ENCODE results near the gene LAMC2. TPM values are rescaled to one million over a fixed set of nuclear protein-coding genes. Genes with fewer than 3 reads are reported as not detected.
"Not testable (repeated sequence)": the region's sequence is repeated elsewhere in the genome, so short reads cannot be mapped to it uniquely, and the experiment has no call there.

LAMC2 gene
- polyA plus RNA-seq, 1 donor (not counting 4 experiments of a cell fraction or from before 2014, with no cell fraction given): 1,627 TPM

DNA sequence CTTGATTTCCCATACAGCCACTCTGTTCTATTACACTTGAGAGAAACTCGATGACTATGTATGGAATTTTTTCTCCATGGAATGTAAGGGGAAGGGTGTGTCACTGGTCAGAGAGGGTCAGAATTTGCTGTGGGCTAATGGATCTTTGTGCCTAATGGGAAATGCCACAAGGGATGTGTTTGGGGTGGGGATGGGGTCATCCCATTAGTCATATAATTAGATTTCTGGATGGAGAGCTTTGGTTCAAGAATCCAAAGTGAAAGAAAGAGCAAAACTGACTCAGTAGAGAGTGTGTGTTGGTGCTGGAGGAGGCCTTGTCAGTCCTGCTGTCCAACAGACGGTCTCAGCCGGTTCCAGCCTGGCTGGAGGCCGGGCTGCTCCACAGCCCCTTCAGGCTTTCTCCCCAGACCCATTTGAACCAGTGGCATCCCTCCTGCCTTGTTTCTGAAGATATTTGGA, 86.4 kb downstream of the LAMC2 start:
- Histone ChIP-seq H3K27me3 (ENCODE audit: control insufficient read depth, extremely low read depth, insufficient read depth, low read length) (no peaks in the 10 kb centered on the region), H3K79me2 (ENCODE audit: control insufficient read depth, insufficient read depth, low read length) (no peaks in the 10 kb centered on the region), H3K36me3 (ENCODE audit: control insufficient read depth in 2 of 2, extremely low read depth in 1 of 2, insufficient read depth in 2 of 2, low read length in 2 of 2) (no peaks in the 10 kb centered on the region), H3K4me3 (ENCODE audit: control insufficient read depth in 2 of 3, extremely low read depth in 1 of 3, insufficient read depth in 2 of 3, low read depth in 1 of 3, low read length in 3 of 3) (no peak overlapping the region), H3K9ac (ENCODE audit: control insufficient read depth, extremely low read depth, insufficient read depth, low read length) (no peak overlapping the region), H3K4me1 (ENCODE audit: control insufficient read depth, extremely low read depth, insufficient read depth, low read length) (peaks cover 39% of the 10 kb centered on the region), H3K27ac (ENCODE audit: control insufficient read depth, insufficient read depth, low read length) (no peak overlapping the region), H3K4me2 (ENCODE audit: control insufficient read depth, extremely low read depth, insufficient read depth, low read depth, low read length) (no peak overlapping the region), H3K9me1 (ENCODE audit: control insufficient read depth, extremely low read depth, insufficient read depth, low read length) (no peaks in the 10 kb centered on the region), H4K20me1 (ENCODE audit: control insufficient read depth, extremely low read depth, insufficient read depth, low read length) (no peaks in the 10 kb centered on the region), H2AFZ (ENCODE audit: control insufficient read depth, low read length) (no peak overlapping the region), H3K9me3 (ENCODE audit: control insufficient read depth, low read depth, low read length) (no peaks in the 10 kb centered on the region)
- TF ChIP-seq, protein P1, sequence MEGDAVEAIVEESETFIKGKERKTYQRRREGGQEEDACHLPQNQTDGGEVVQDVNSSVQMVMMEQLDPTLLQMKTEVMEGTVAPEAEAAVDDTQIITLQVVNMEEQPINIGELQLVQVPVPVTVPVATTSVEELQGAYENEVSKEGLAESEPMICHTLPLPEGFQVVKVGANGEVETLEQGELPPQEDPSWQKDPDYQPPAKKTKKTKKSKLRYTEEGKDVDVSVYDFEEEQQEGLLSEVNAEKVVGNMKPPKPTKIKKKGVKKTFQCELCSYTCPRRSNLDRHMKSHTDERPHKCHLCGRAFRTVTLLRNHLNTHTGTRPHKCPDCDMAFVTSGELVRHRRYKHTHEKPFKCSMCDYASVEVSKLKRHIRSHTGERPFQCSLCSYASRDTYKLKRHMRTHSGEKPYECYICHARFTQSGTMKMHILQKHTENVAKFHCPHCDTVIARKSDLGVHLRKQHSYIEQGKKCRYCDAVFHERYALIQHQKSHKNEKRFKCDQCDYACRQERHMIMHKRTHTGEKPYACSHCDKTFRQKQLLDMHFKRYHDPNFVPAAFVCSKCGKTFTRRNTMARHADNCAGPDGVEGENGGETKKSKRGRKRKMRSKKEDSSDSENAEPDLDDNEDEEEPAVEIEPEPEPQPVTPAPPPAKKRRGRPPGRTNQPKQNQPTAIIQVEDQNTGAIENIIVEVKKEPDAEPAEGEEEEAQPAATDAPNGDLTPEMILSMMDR (optimal IDR thresholded peaks at IDR 0.05 in 1 of 3, IDR thresholded peaks at IDR 0.05 in 1 of 3, conservative IDR thresholded peaks at IDR 0.05 in 1 of 3; ENCODE audit: extremely low read depth in 1 of 3, insufficient read depth in 2 of 3, low read length in 3 of 3): no peak
- TF ChIP-seq EZH2 (IDR thresholded peaks at IDR 0.05; ENCODE audit: low read length): no peak
- no peak for FAIRE-seq
- DNase-seq (ENCODE audit: low read depth, low spot score): no peak
- dilution Hi-C loops (cut with MboI; ENCODE audit: extremely low pct_ligation_motif_present, low sequenced_read_pairs): no loop called here

DNA sequence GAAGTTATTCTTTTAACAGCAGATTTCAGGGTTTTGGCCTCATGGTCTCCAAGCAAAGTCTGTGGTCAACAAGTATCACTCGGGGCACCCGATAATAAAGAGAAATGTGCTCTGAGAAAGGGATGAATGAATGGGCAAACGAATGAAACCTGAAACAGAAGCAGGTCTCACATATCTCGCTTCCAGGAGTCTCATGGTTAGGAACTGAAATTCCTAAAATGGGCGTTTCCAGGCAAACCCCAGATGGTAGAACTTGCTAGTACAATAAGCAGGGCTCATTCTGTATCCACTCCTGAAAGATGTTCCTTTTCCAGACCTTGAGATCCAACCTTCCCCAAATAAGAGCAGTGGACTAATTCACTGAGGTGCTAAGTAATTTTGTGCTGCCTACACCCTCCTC, 87.2 kb downstream of the LAMC2 start:
- Histone ChIP-seq H4K20me1 (ENCODE audit: control insufficient read depth, extremely low read depth, insufficient read depth, low read length) (no peaks in the 10 kb centered on the region), H3K36me3 (ENCODE audit: control insufficient read depth in 2 of 2, extremely low read depth in 1 of 2, insufficient read depth in 2 of 2, low read length in 2 of 2) (no peaks in the 10 kb centered on the region), H3K9me3 (ENCODE audit: control insufficient read depth, low read depth, low read length) (no peaks in the 10 kb centered on the region), H3K9ac (ENCODE audit: control insufficient read depth, extremely low read depth, insufficient read depth, low read length) (no peak overlapping the region), H3K9me1 (ENCODE audit: control insufficient read depth, extremely low read depth, insufficient read depth, low read length) (no peaks in the 10 kb centered on the region), H3K27me3 (ENCODE audit: control insufficient read depth, extremely low read depth, insufficient read depth, low read length) (no peaks in the 10 kb centered on the region), H3K27ac (ENCODE audit: control insufficient read depth, insufficient read depth, low read length) (peak overlapping the region; percentile 17), H2AFZ (ENCODE audit: control insufficient read depth, low read length) (peak overlapping the region; percentile 61), H3K4me3 (ENCODE audit: control insufficient read depth in 2 of 3, extremely low read depth in 1 of 3, insufficient read depth in 2 of 3, low read depth in 1 of 3, low read length in 3 of 3) (no peak overlapping the region), H3K79me2 (ENCODE audit: control insufficient read depth, insufficient read depth, low read length) (no peaks in the 10 kb centered on the region), H3K4me2 (ENCODE audit: control insufficient read depth, extremely low read depth, insufficient read depth, low read depth, low read length) (peak overlapping the region; percentile 44), H3K4me1 (ENCODE audit: control insufficient read depth, extremely low read depth, insufficient read depth, low read length) (peaks cover 39% of the 10 kb centered on the region)
- FAIRE-seq (peak; percentile 60), DNase-seq (ENCODE audit: low read depth, low spot score) (no peak)
- dilution Hi-C loops (cut with MboI; ENCODE audit: extremely low pct_ligation_motif_present, low sequenced_read_pairs): no loop called here
- no peak for TF ChIP-seq EZH2 (IDR thresholded peaks at IDR 0.05; ENCODE audit: low read length)
- TF ChIP-seq, protein P1 (optimal IDR thresholded peaks at IDR 0.05 in 1 of 3, IDR thresholded peaks at IDR 0.05 in 1 of 3, conservative IDR thresholded peaks at IDR 0.05 in 1 of 3; ENCODE audit: extremely low read depth in 1 of 3, insufficient read depth in 2 of 3, low read length in 3 of 3): no peak

DNA sequence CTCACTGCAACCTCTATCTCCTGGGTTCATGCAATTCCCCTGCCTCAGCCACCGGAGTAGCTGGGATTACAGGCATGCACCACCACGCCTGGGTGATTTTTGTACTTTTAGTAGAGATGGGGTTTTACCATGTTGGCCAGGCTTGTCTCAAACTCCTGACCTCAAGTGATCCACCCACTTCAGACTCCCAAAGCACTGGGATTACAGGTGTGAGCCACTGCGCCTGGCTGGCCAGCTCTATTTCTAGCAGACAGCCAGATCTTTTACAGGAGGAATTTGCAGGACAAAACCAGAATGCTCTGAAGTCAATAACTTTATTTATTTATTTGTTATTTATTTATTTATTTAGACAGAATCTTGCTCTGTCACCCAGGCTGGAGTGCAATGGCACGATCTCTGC, 87.9 kb downstream of the LAMC2 start:
- H3K27ac ChIP-seq (ENCODE audit: control insufficient read depth, insufficient read depth, low read length); H2AFZ ChIP-seq (ENCODE audit: control insufficient read depth, low read length); dilution Hi-C loops (cut with MboI; ENCODE audit: extremely low pct_ligation_motif_present, low sequenced_read_pairs); H4K20me1 ChIP-seq (ENCODE audit: control insufficient read depth, extremely low read depth, insufficient read depth, low read length); H3K36me3 ChIP-seq (ENCODE audit: control insufficient read depth in 2 of 2, extremely low read depth in 1 of 2, insufficient read depth in 2 of 2, low read length in 2 of 2); H3K4me3 ChIP-seq (ENCODE audit: control insufficient read depth in 2 of 3, extremely low read depth in 1 of 3, insufficient read depth in 2 of 3, low read depth in 1 of 3, low read length in 3 of 3); DNase-seq (ENCODE audit: low read depth, low spot score); FAIRE-seq; H3K9ac ChIP-seq (ENCODE audit: control insufficient read depth, extremely low read depth, insufficient read depth, low read length); H3K9me1 ChIP-seq (ENCODE audit: control insufficient read depth, extremely low read depth, insufficient read depth, low read length); H3K27me3 ChIP-seq (ENCODE audit: control insufficient read depth, extremely low read depth, insufficient read depth, low read length); H3K79me2 ChIP-seq (ENCODE audit: control insufficient read depth, insufficient read depth, low read length); H3K4me2 ChIP-seq (ENCODE audit: control insufficient read depth, extremely low read depth, insufficient read depth, low read depth, low read length); H3K9me3 ChIP-seq (ENCODE audit: control insufficient read depth, low read depth, low read length): not testable (repeated sequence)
- peaks cover 39% of the 10 kb centered on the region for H3K4me1 ChIP-seq (ENCODE audit: control insufficient read depth, extremely low read depth, insufficient read depth, low read length)
